ENCODE results near the gene LRRC59.

GRCh38 chr17:50407921-50408320 lies 10.6 kb upstream of the LRRC59 start:
- TF ChIP-seq CTCF (IDR thresholded peaks at IDR 0.05) (no peak), POLR2A (IDR thresholded peaks at IDR 0.05) (no peak), POLR2AphosphoS5 (IDR thresholded peaks at IDR 0.05) (no peak)
